Thoracic aorta (tissue), 2 donors: ENCODE measurements around the gene TMEM179. TPM values are rescaled to one million over a fixed set of nuclear protein-coding genes. Genes with fewer than 3 reads are reported as not detected.

Experiments
- ATAC-seq: fragments of 150-250 bp; one replicate; pipeline ENCODE4 v1.8.0; 2017; ENCODE audit warnings: low read depth; ENCODE audit not compliant: insufficient number of reproducible peaks, low FRiP score
- DNase-seq: peaks from one replicate; pipeline ENCODE4 v3.0.0-alpha.2; 2020; ENCODE audit warnings: low spot score
- H3K27ac ChIP-seq, 2 donors: fragments of 200-600 bp; sonication (generic); 1 replicate in 1 of 2; 2 replicates in 1 of 2; pipeline ENCODE4 v1.5.1; 2016; ENCODE audit warnings: mild to moderate bottlenecking in 2 of 2, moderate library complexity in 2 of 2
- H3K27me3 ChIP-seq: fragments of 200-600 bp; sonication (generic); replicated peaks from 2 replicates; pipeline ENCODE4 v1.6.0; 2016; ENCODE audit warnings: mild to moderate bottlenecking; ENCODE audit not compliant: insufficient read depth
- H3K36me3 ChIP-seq: fragments of 200-600 bp; sonication (generic); one replicate; pipeline ENCODE4 v1.5.1; 2016
- H3K4me1 ChIP-seq, 2 donors: fragments of 200-600 bp; sonication (generic); 1 replicate in 1 of 2; 2 replicates in 1 of 2; pipeline versions ENCODE4 v1.5.1 to v1.6.0; 2016; ENCODE audit warnings: low read depth in 2 of 2, mild to moderate bottlenecking in 1 of 2; ENCODE audit not compliant: control insufficient read depth in 1 of 2
- H3K4me3 ChIP-seq: fragments of 200-600 bp; sonication (generic); 2 replicates; pipeline ENCODE4 v1.5.1; 2016; ENCODE audit warnings: mild to moderate bottlenecking
- H3K9me3 ChIP-seq: fragments of 200-600 bp; sonication (generic); 2 replicates; pipeline ENCODE4 v1.5.1; 2016
- CTCF ChIP-seq: fragments of 200-600 bp; sonication (generic); IDR thresholded peaks from one replicate; pipeline ENCODE4 v1.5.1; 2019; ENCODE audit warnings: antibody characterized with exemption
- total RNA-seq, 2 donors: library from RNA; depleted of rRNA; stranded (reverse); fragments of >200 nt; gene quantifications; one replicate each; pipeline versions ENCODE4 v1.1.0 to v1.2.3, GENCODE V29; 2016

Gene TMEM179
- total RNA-seq, 2 donors from 2014 or later, result not detected

- Histone ChIP-seq H3K4me3 (no peak overlapping the region), H3K27ac (no peak overlapping the region), H3K36me3 (no peaks in the 10 kb centered on the region), H3K9me3 (no peaks in the 10 kb centered on the region), H3K27me3 (no peaks in the 10 kb centered on the region), H3K4me1 (peaks cover 28 to 46% of the 10 kb centered on the region in 2 donors)
- no peak for DNase-seq
- no peak for TF ChIP-seq CTCF
- ATAC-seq, result no peak
Observed at GRCh38 chr14:104576970-104577332, 27.6 kb downstream of the TMEM179 start.

- DNase-seq (no peak), ATAC-seq (no peak)
- TF ChIP-seq CTCF, result no peak
- Histone ChIP-seq H3K4me1 (peaks cover 23 to 41% of the 10 kb centered on the region in 2 donors), H3K36me3 (no peaks in the 10 kb centered on the region), H3K9me3 (no peaks in the 10 kb centered on the region), H3K27me3 (no peaks in the 10 kb centered on the region), H3K4me3 (no peak overlapping the region), H3K27ac (no peak overlapping the region)
Observed at GRCh38 chr14:104576232-104576969, 28.2 kb downstream of the TMEM179 start.

- no peaks in the 10 kb centered on the region for H3K36me3 ChIP-seq
- no peak overlapping the region for H3K4me3 ChIP-seq
- ATAC-seq (no peak), DNase-seq (no peak)
- no peaks in the 10 kb centered on the region for H3K9me3 ChIP-seq
- no peaks in the 10 kb centered on the region for H3K27me3 ChIP-seq
- no peak for TF ChIP-seq CTCF
- peaks cover 11 to 27% of the 10 kb centered on the region in 2 donors for H3K4me1 ChIP-seq
- no peak overlapping the region for H3K27ac ChIP-seq
Observed at GRCh38 chr14:104574978-104575583, 29.5 kb downstream of the TMEM179 start.

GRCh38 chr14:104574536-104574935, 30.0 kb downstream of the TMEM179 start:
- ATAC-seq, result no peak
- H3K36me3 ChIP-seq, result no peaks in the 10 kb centered on the region
- no peak for TF ChIP-seq CTCF
- H3K4me1 ChIP-seq, result peaks cover 5 to 22% of the 10 kb centered on the region in 2 donors
- no peak overlapping the region for H3K27ac ChIP-seq
- H3K9me3 ChIP-seq, result no peaks in the 10 kb centered on the region
- no peak for DNase-seq
- H3K27me3 ChIP-seq, result no peaks in the 10 kb centered on the region
- no peak overlapping the region for H3K4me3 ChIP-seq

GRCh38 chr14:104573930-104574329, 30.6 kb downstream of the TMEM179 start:
- ATAC-seq (no peak), DNase-seq (no peak)
- Histone ChIP-seq H3K9me3 (no peaks in the 10 kb centered on the region), H3K27ac (no peak overlapping the region), H3K4me1 (peaks cover 0 to 16% of the 10 kb centered on the region in 2 donors), H3K4me3 (no peak overlapping the region), H3K27me3 (no peaks in the 10 kb centered on the region), H3K36me3 (no peaks in the 10 kb centered on the region)
- TF ChIP-seq CTCF, result no peak
